CD14-positive monocyte (primary cell): Measurements from ENCODE around the gene BUB3. TPM values are rescaled to one million over a fixed set of nuclear protein-coding genes. Genes with fewer than 3 reads are reported as not detected.
A peak's percentile ranks its signal among the peaks of the same experiment; 100 is the strongest.

Experiments
- DNase-seq, 3 donors: peaks; one replicate each; pipeline ENCODE4 v3.0.0-alpha.2; 2011 to 2022
- H2AFZ ChIP-seq: 2 replicates; pipeline ENCODE4 v1.6.0; 2012; ENCODE audit warnings: mild to moderate bottlenecking, low read depth, low read length, inconsistent platforms; ENCODE audit not compliant: insufficient read depth, poor library complexity, severe bottlenecking
- H3K27ac ChIP-seq, 2 donors: 1 replicate in 1 of 2; 2 replicates in 1 of 2; pipeline ENCODE4 v1.5.1; 2012 to 2013; ENCODE audit warnings: low read length in 2 of 2, control low read depth in 1 of 2, inconsistent platforms in 1 of 2, low read depth in 1 of 2, mild to moderate bottlenecking in 1 of 2
- H3K27me3 ChIP-seq, 2 donors: one replicate each; pipeline versions ENCODE4 v1.6.0 to v1.6.1; 2011 to 2013; ENCODE audit warnings: low read length in 2 of 2; ENCODE audit not compliant: control insufficient read depth in 2 of 2, insufficient read depth in 2 of 2
- H3K36me3 ChIP-seq, 2 donors: replicated peaks in 1 of 2; 1 replicate in 1 of 2; 2 replicates in 1 of 2; pipeline versions ENCODE4 v1.5.1 to v1.6.1; 2012 to 2013; ENCODE audit warnings: low read length in 2 of 2, control low read depth in 1 of 2, inconsistent platforms in 1 of 2, mild to moderate bottlenecking in 1 of 2; ENCODE audit not compliant: insufficient read depth in 2 of 2, control insufficient read depth in 1 of 2
- H3K4me1 ChIP-seq, 2 donors: 1 replicate in 1 of 2; 2 replicates in 1 of 2; pipeline versions ENCODE4 v1.5.1 to v1.6.1; 2012 to 2013; ENCODE audit warnings: low read length in 2 of 2, control low read depth in 1 of 2, inconsistent platforms in 1 of 2, mild to moderate bottlenecking in 1 of 2, moderate library complexity in 1 of 2; ENCODE audit not compliant: insufficient read depth in 2 of 2, control insufficient read depth in 1 of 2
- H3K4me2 ChIP-seq: replicated peaks from 2 replicates; pipeline ENCODE3; 2012; ENCODE audit warnings: low read length, moderate library complexity, mild to moderate bottlenecking; ENCODE audit not compliant: poor library complexity, severe bottlenecking; ENCODE audit errors: extremely low read depth
- H3K4me3 ChIP-seq, 3 experiments: fragments of 200-600 bp in 1 of 3; sonication (generic) in 1 of 3; replicated peaks in 1 of 3; 1 replicate in 2 of 3; 2 replicates in 1 of 3; pipeline ENCODE4 v1.5.1; 2011 to 2013; ENCODE audit warnings: low read length in 3 of 3, mild to moderate bottlenecking in 3 of 3, control low read depth in 2 of 3, low read depth in 2 of 3, inconsistent platforms in 1 of 3, moderate library complexity in 1 of 3
- H3K79me2 ChIP-seq: 2 replicates; pipeline ENCODE4 v1.6.0; 2012; ENCODE audit warnings: mild to moderate bottlenecking, control low read depth, inconsistent platforms, low read length, moderate library complexity; ENCODE audit not compliant: insufficient read depth
- H3K9ac ChIP-seq: 2 replicates; pipeline ENCODE4 v1.6.0; 2017; ENCODE audit warnings: low read length, mild to moderate bottlenecking; ENCODE audit not compliant: insufficient read depth, poor library complexity, severe bottlenecking
- H3K9me3 ChIP-seq, 2 donors: replicated peaks in 1 of 2; 1 replicate in 1 of 2; 2 replicates in 1 of 2; pipeline versions ENCODE4 v1.5.1 to v1.6.1; 2012 to 2013; ENCODE audit warnings: low read length in 2 of 2, control low read depth in 1 of 2; ENCODE audit not compliant: control insufficient read depth in 1 of 2, insufficient read depth in 1 of 2
- H4K20me1 ChIP-seq: 2 replicates; pipeline ENCODE4 v1.6.0; 2012; ENCODE audit warnings: mild to moderate bottlenecking, low read length, control low read depth, moderate library complexity; ENCODE audit not compliant: insufficient read depth
- H3K27ac Mint-ChIP-seq, 7 donors: one replicate each; pipeline ENCODE4 v1.8.0; 2020; ENCODE audit warnings: mild to moderate bottlenecking in 7 of 7, mixed read lengths in 7 of 7, moderate library complexity in 6 of 7, inconsistent platforms in 2 of 7
- H3K27me3 Mint-ChIP-seq, 3 donors: one replicate each; pipeline ENCODE4 v1.8.0; 2021 to 2022; ENCODE audit warnings: low read depth in 3 of 3, mild to moderate bottlenecking in 3 of 3, mixed read lengths in 3 of 3, moderate library complexity in 3 of 3, inconsistent platforms in 1 of 3
- H3K36me3 Mint-ChIP-seq, 2 donors: one replicate each; pipeline ENCODE4 v1.8.0; 2020; ENCODE audit warnings: mixed read lengths in 2 of 2, inconsistent platforms in 1 of 2, mild to moderate bottlenecking in 1 of 2
- H3K4me1 Mint-ChIP-seq: one replicate; pipeline ENCODE4 v1.8.0; 2020; ENCODE audit warnings: mild to moderate bottlenecking, mixed read lengths
- H3K4me3 Mint-ChIP-seq, 2 donors: one replicate each; pipeline ENCODE4 v1.8.0; 2020; ENCODE audit warnings: mild to moderate bottlenecking in 2 of 2, mixed read lengths in 2 of 2, moderate library complexity in 1 of 2
- H3K9me3 Mint-ChIP-seq, 7 donors: one replicate each; pipeline ENCODE4 v1.8.0; 2020 to 2022; ENCODE audit warnings: mixed read lengths in 7 of 7, mild to moderate bottlenecking in 6 of 7, moderate library complexity in 6 of 7, inconsistent platforms in 2 of 7
- CTCF ChIP-seq: fragments of 200-600 bp; IDR thresholded peaks from one replicate; pipeline ENCODE4 v1.8.0; 2022; ENCODE audit warnings: antibody characterized with exemption, mild to moderate bottlenecking
- WGBS: methylation state at CpG from one replicate; pipeline ENCODE4 v1.1.5; 2013; ENCODE audit warnings: missing lambda C conversion rate; ENCODE audit not compliant: insufficient coverage; 5-methylcytosine and 5-hydroxymethylcytosine counted together
- intact Hi-C, 2 donors: fragments of 100-400 bp; cut with micrococcal nuclease; formaldehyde crosslinking; loops; one replicate each; pipeline versions ENCODE4 v1.15.0 to v1.15.1; 2023
- polyA plus RNA-seq, 3 donors: library from polyadenylated mRNA; depleted of rRNA in 1 of 3; unstranded in 2 of 3; stranded (reverse) in 1 of 3; fragments of 300-500 nt in 2 of 3; fragments of >200 nt in 1 of 3; fragmentation: Illumina TruSeq in 2 of 3; gene quantifications; 1 replicate in 2 of 3; 2 replicates in 1 of 3; pipeline ENCODE4 v1.2.3, GENCODE V29; 2012 to 2021

BUB3 gene
- polyA plus RNA-seq, 3 donors: 61.2 to 96.4 (median 80.4) TPM

GRCh38 chr10:123145542-123146012 is 8.6 kb upstream of the BUB3 start:
- H3K4me2 ChIP-seq: no peak overlapping the region
- peaks cover 0 to 67% of the 10 kb centered on the region in 2 donors for H3K9me3 ChIP-seq
- H3K27ac Mint-ChIP-seq: no peak overlapping the region

More at GRCh38 chr10:123145542-123146012, 8.6 kb upstream of the BUB3 start:
- Histone ChIP-seq H3K79me2 (no peaks in the 10 kb centered on the region), H3K4me3 (no peak overlapping the region), H3K9ac (no peak overlapping the region), H3K27me3 (peaks cover 91 to 100% of the 10 kb centered on the region in 2 donors), H3K36me3 (no peaks in the 10 kb centered on the region), H3K27ac (no peak overlapping the region), H3K4me1 (peaks cover 23 to 27% of the 10 kb centered on the region in 2 donors), H4K20me1 (no peaks in the 10 kb centered on the region), H2AFZ (no peak overlapping the region)
- Mint-ChIP-seq H3K4me1 (peaks cover 39% of the 10 kb centered on the region), H3K9me3 (peaks cover 0 to 27% (median 19%) of the 10 kb centered on the region in 7 donors), H3K27me3 (peaks cover 93 to 99% (median 96%) of the 10 kb centered on the region in 3 donors), H3K36me3 (peaks cover 3 to 16% of the 10 kb centered on the region in 2 donors), H3K4me3 (peak overlapping the region in 1 of 2 donors; percentile 88)
- intact Hi-C loops: no loop called here
- no peak for TF ChIP-seq CTCF
- no peak for DNase-seq
- WGBS: 6% methylated on average over 10 of the region's 14 CpGs
